ENCODE data around the gene MGAT5.

- TF ChIP-seq, protein P1, sequence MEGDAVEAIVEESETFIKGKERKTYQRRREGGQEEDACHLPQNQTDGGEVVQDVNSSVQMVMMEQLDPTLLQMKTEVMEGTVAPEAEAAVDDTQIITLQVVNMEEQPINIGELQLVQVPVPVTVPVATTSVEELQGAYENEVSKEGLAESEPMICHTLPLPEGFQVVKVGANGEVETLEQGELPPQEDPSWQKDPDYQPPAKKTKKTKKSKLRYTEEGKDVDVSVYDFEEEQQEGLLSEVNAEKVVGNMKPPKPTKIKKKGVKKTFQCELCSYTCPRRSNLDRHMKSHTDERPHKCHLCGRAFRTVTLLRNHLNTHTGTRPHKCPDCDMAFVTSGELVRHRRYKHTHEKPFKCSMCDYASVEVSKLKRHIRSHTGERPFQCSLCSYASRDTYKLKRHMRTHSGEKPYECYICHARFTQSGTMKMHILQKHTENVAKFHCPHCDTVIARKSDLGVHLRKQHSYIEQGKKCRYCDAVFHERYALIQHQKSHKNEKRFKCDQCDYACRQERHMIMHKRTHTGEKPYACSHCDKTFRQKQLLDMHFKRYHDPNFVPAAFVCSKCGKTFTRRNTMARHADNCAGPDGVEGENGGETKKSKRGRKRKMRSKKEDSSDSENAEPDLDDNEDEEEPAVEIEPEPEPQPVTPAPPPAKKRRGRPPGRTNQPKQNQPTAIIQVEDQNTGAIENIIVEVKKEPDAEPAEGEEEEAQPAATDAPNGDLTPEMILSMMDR (IDR thresholded peaks at IDR 0.05), result no peak
- TF ChIP-seq EP300 (IDR thresholded peaks at IDR 0.05) (no peak), POLR2A (IDR thresholded peaks at IDR 0.05) (no peak), POLR2AphosphoS5 (IDR thresholded peaks at IDR 0.05) (no peak)
These were observed 15.5 kb upstream of the MGAT5 start for GRCh38 chr2:134238371-134238770.
